OCI-LY1 (cell line): ENCODE results near the gene ADGRG1.

ENCODE experiments used
- H2AFZ ChIP-seq: fragments of 200-600 bp; sonication (generic), shearing (Covaris generic); 2 replicates; pipeline ENCODE4 v1.6.0; 2014; ENCODE audit warnings: antibody characterized with exemption, mild to moderate bottlenecking, low read length
- H3F3A ChIP-seq: fragments of 200-600 bp; sonication (generic), shearing (Covaris generic); 2 replicates; pipeline ENCODE4 v1.6.0; 2014; ENCODE audit warnings: mild to moderate bottlenecking, antibody characterized with exemption, low read length, moderate library complexity; ENCODE audit not compliant: insufficient read depth
- H3K27ac ChIP-seq: fragments of 200-600 bp; sonication (generic); 2 replicates; pipeline ENCODE4 v1.5.1; 2014; ENCODE audit warnings: low read length, mixed run types, mild to moderate bottlenecking, low read depth; ENCODE audit not compliant: poor library complexity, severe bottlenecking
- H3K27me3 ChIP-seq: fragments of 200-600 bp; sonication (generic); 2 replicates; pipeline ENCODE4 v1.6.0; 2014; ENCODE audit warnings: antibody characterized with exemption, mild to moderate bottlenecking, low read length, moderate library complexity; ENCODE audit not compliant: insufficient read depth
- H3K36me3 ChIP-seq: fragments of 200-600 bp; sonication (generic); 2 replicates; pipeline ENCODE4 v1.6.1; 2014; ENCODE audit warnings: mild to moderate bottlenecking, antibody characterized with exemption, low read length, moderate library complexity, mixed read lengths; ENCODE audit not compliant: insufficient read depth
- H3K4me1 ChIP-seq: fragments of 200-600 bp; sonication (generic); 2 replicates; pipeline ENCODE4 v1.5.1; 2014; ENCODE audit warnings: mild to moderate bottlenecking, low read length, moderate library complexity; ENCODE audit not compliant: insufficient read depth, severe bottlenecking
- H3K4me2 ChIP-seq: fragments of 200-600 bp; sonication (generic), shearing (Covaris generic); 2 replicates; pipeline ENCODE4 v1.6.1; 2014; ENCODE audit warnings: low read length
- H3K4me3 ChIP-seq: fragments of 200-600 bp; sonication (generic); 2 replicates; pipeline ENCODE4 v1.5.1; 2014; ENCODE audit warnings: low read length, low read depth, mild to moderate bottlenecking, mixed read lengths; ENCODE audit not compliant: poor library complexity, severe bottlenecking
- H3K79me2 ChIP-seq: fragments of 200-600 bp; shearing (Covaris generic); 2 replicates; pipeline ENCODE4 v1.6.1; 2016; ENCODE audit warnings: mixed run types, low read length, mixed read lengths; ENCODE audit not compliant: insufficient read depth
- H3K9ac ChIP-seq: fragments of 200-600 bp; sonication (generic), shearing (Covaris generic); 2 replicates; pipeline ENCODE4 v1.6.1; 2014; ENCODE audit warnings: mild to moderate bottlenecking, low read length, mixed read lengths
- H3K9me2 ChIP-seq: fragments of 200-600 bp; sonication (generic), shearing (Covaris generic); 2 replicates; pipeline ENCODE4 v1.6.1; 2014; ENCODE audit warnings: low read depth, mild to moderate bottlenecking, low read length, mixed read lengths
- H3K9me3 ChIP-seq: fragments of 200-600 bp; shearing (Covaris generic); 2 replicates; pipeline ENCODE4 v1.6.1; 2014; ENCODE audit warnings: low read length, mixed read lengths
- H4K20me1 ChIP-seq: fragments of 200-600 bp; sonication (generic), shearing (Covaris generic); 2 replicates; pipeline ENCODE4 v1.6.0; 2016; ENCODE audit warnings: mild to moderate bottlenecking, low read length; ENCODE audit not compliant: insufficient read depth
- EZH2 ChIP-seq: fragments of 200-600 bp; sonication (generic), shearing (Covaris generic); IDR thresholded peaks from 2 replicates; pipeline ENCODE4 v1.8.0; 2017; ENCODE audit warnings: borderline replicate concordance, mixed run types, mild to moderate bottlenecking, antibody characterized with exemption, low read length, moderate library complexity, mixed read lengths
- TF ChIP-seq, protein P1 (sequence below): fragments of 200-600 bp; sonication (generic), shearing (Covaris generic); IDR thresholded peaks from 2 replicates; pipeline ENCODE4 v1.5.1; 2017; ENCODE audit warnings: mild to moderate bottlenecking, antibody characterized with exemption, low read length, moderate library complexity, mixed read lengths

ADGRG1 gene

DNA sequence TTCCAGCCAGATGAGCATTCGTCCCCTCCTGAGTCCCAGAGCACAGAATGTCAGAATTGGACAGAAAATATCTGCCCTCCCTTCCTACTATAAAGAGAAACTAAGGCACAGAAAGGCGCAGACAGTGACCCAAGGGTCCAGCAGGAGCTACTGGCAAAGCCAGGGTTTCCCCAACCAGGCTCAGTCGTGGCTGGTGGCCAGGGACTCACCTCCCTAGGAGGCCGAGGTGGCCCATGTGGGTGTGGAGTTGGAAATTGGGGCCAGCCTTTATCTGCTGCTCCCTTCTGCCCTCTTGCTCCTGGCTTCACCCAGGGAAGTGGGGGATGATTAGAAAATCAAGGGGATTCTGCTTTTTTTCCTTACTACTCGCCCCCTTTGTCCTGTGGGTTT is 67.2 kb downstream of the ADGRG1 start:
- H3K9ac ChIP-seq, result no peak overlapping the region
- no peaks in the 10 kb centered on the region for H3F3A ChIP-seq
- no peaks in the 10 kb centered on the region for H3K79me2 ChIP-seq
- H3K9me2 ChIP-seq, result no peaks in the 10 kb centered on the region
- H3K27ac ChIP-seq, result no peak overlapping the region
- no peak overlapping the region for H3K4me2 ChIP-seq
- TF ChIP-seq, protein P1, sequence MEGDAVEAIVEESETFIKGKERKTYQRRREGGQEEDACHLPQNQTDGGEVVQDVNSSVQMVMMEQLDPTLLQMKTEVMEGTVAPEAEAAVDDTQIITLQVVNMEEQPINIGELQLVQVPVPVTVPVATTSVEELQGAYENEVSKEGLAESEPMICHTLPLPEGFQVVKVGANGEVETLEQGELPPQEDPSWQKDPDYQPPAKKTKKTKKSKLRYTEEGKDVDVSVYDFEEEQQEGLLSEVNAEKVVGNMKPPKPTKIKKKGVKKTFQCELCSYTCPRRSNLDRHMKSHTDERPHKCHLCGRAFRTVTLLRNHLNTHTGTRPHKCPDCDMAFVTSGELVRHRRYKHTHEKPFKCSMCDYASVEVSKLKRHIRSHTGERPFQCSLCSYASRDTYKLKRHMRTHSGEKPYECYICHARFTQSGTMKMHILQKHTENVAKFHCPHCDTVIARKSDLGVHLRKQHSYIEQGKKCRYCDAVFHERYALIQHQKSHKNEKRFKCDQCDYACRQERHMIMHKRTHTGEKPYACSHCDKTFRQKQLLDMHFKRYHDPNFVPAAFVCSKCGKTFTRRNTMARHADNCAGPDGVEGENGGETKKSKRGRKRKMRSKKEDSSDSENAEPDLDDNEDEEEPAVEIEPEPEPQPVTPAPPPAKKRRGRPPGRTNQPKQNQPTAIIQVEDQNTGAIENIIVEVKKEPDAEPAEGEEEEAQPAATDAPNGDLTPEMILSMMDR, result no peak
- TF ChIP-seq EZH2, result no peak
- no peak overlapping the region for H3K4me3 ChIP-seq
- no peaks in the 10 kb centered on the region for H3K4me1 ChIP-seq
- no peaks in the 10 kb centered on the region for H3K9me3 ChIP-seq
- no peaks in the 10 kb centered on the region; the same call in 1 of the 2 replicates for H3K27me3 ChIP-seq
- no peaks in the 10 kb centered on the region for H4K20me1 ChIP-seq
- H2AFZ ChIP-seq, result no peak overlapping the region
- H3K36me3 ChIP-seq, result no peaks in the 10 kb centered on the region

DNA sequence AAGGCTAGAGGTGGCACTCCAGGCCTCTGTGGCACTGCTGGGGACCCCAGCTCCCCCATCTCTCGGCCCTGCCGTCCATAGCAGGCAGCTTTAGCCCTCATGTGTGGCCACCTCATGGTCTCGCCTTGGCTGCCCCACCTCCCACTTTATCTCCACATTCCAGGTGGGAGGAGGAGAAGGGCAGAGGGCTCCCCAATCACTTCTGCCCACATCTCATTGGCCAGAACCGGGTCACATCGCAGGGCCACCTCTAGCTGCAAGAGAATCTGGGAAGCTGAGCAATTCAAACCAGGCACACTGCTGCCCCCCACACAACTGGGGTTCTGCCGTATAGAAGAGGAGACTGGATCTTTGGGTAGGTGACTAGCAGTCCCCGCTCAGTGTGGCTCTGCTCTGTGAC is 67.8 kb downstream of the ADGRG1 start:
- H3K4me2 ChIP-seq, result no peak overlapping the region
- no peak overlapping the region for H3K27ac ChIP-seq
- H3K4me3 ChIP-seq, result no peak overlapping the region
- H3K4me1 ChIP-seq, result no peaks in the 10 kb centered on the region
- H3K27me3 ChIP-seq, result no peaks in the 10 kb centered on the region; the same call in 1 of the 2 replicates
- no peaks in the 10 kb centered on the region for H4K20me1 ChIP-seq
- no peaks in the 10 kb centered on the region for H3K36me3 ChIP-seq
- no peaks in the 10 kb centered on the region for H3K79me2 ChIP-seq
- H3F3A ChIP-seq, result no peaks in the 10 kb centered on the region
- no peak overlapping the region for H2AFZ ChIP-seq
- no peaks in the 10 kb centered on the region for H3K9me3 ChIP-seq
- H3K9me2 ChIP-seq, result no peaks in the 10 kb centered on the region
- TF ChIP-seq, protein P1, result no peak
- no peak for TF ChIP-seq EZH2
- no peak overlapping the region for H3K9ac ChIP-seq

DNA sequence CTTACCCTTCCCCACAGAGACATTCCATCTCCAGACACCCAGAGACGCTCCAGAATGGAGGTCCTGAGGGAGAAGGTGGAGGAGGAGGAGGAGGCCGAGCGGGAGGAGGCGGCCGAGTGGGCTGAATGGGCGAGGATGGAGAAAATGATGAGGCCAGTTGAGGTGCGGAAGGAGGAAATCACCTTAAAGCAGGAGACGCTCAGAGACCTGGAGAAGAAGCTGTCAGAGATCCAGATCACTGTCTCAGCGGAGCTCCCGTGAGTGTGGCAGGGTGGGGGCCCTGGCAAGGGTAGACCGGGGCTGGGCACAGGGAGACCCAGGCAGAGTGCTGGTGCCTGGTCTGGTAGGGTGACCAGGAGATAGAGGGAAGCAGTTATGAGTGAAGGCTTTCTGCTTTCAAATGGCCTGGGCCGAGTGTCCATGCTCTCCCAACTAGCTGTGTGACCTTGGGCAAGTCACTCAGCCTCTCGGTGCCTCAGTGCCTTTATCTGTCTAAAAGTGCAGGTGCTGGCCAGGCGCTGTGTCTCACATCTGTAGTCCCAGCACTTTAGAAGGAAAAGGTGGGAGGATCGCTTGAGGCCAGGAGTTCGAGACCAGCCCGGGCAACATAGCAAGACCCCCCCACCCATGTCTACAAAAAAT is 69.6 kb downstream of the ADGRG1 start:
- Histone ChIP-seq H3K4me1 (no peaks in the 10 kb centered on the region), H3K27ac (no peak overlapping the region), H3K4me3 (no peak overlapping the region), H3K9ac (no peak overlapping the region), H3K4me2 (no peak overlapping the region), H2AFZ (no peak overlapping the region), H3K9me2 (no peaks in the 10 kb centered on the region), H3K36me3 (no peaks in the 10 kb centered on the region), H4K20me1 (no peaks in the 10 kb centered on the region), H3F3A (no peaks in the 10 kb centered on the region), H3K79me2 (no peaks in the 10 kb centered on the region), H3K27me3 (no peaks in the 10 kb centered on the region; the same call in 1 of the 2 replicates), H3K9me3 (no peaks in the 10 kb centered on the region)
- TF ChIP-seq, protein P1, result no peak
- TF ChIP-seq EZH2, result no peak
